Activated T-helper 1 cell treated with anti-CD3 and anti-CD28 coated beads, Interleukin-12 subunit alpha, Interleukin-12 subunit beta, Interleukin-2, Interleukin-4 antibody, amounts not matched to agents 30 ng/mL and 10 ng/mL and 1 ng/mL, durations not matched to agents 14 hours and 24 hours and 36 hours (primary cell): ENCODE measurements around the gene COX4I2. TPM values are rescaled to one million over a fixed set of nuclear protein-coding genes. Genes with fewer than 3 reads are reported as not detected.

Experiments
- DNase-seq: peaks from one replicate; pipeline ENCODE4 v3.0.0; 2021; ENCODE audit warnings: low spot score
- H3K27ac Mint-ChIP-seq: one replicate; pipeline ENCODE4 v1.8.0; 2021; ENCODE audit warnings: mild to moderate bottlenecking, mixed read lengths
- H3K27me3 Mint-ChIP-seq: one replicate; pipeline ENCODE4 v1.8.0; 2022; ENCODE audit warnings: mild to moderate bottlenecking, moderate library complexity, mixed read lengths; ENCODE audit not compliant: insufficient read depth
- H3K36me3 Mint-ChIP-seq: one replicate; pipeline ENCODE4 v1.8.0; 2021; ENCODE audit warnings: low read depth, mixed read lengths
- H3K4me1 Mint-ChIP-seq: one replicate; pipeline ENCODE4 v1.8.0; 2021; ENCODE audit warnings: low read depth, mixed read lengths
- H3K4me3 Mint-ChIP-seq: one replicate; pipeline ENCODE4 v1.8.0; 2021; ENCODE audit warnings: mild to moderate bottlenecking, moderate library complexity, mixed read lengths
- H3K9me3 Mint-ChIP-seq: one replicate; pipeline ENCODE4 v1.8.0; 2021; ENCODE audit warnings: mixed read lengths
- intact Hi-C: fragments of 100-400 bp; cut with micrococcal nuclease; formaldehyde crosslinking; loops from one replicate; pipeline ENCODE4 v1.15.1; 2024
- total RNA-seq: library from RNA; stranded (reverse); gene quantifications from 2 replicates; pipeline ENCODE4 v1.2.3, GENCODE V29; 2022

COX4I2 gene
- total RNA-seq, 1 donor from 2014 or later, result not detected

DNA sequence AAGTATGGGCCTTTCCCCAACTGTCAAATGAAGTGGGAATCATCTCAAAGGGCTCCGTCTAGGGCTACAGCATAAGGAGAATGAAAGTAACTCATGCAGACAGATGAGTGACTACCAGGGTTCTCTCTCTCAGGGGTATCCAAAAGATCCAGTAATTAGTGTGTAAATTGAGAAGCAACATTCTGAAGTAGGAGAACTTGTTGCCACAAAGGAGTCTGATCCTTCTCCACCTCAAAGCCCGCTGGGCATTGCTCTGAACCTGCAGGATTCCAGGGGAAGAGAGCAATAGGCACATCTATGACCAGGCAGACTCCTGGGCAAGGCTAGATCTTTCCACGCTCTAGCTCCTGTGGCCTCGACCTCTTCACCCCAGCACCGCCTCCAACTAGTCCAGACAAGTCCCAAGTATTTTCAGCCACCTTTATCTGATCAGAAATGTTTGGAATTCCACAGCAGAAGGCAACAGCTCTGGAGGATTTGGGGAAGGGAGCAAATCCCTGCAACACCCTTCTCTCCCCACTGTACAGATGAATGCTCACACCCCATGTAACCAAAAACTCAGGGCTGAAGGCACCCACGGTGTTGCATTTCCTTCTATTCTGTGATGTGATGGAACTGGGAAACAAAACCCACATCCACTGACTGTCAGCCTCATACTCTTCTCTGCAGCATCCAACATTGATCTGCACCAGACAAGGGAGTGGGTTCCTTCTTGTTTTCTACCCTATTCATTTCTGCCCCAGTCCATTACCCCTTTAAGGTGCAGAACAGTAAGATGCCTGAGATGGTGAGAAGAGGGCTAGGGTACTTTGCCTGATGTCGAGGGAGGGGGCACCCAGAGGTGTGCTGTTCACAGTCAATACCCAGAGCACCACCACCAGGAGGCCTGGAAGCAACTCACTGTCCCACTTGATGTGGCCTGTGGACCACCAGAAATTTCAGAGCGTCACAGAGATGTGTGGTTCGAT lies 41.0 kb downstream of the COX4I2 start:
- peaks cover 76% of the 10 kb centered on the region for H3K36me3 Mint-ChIP-seq
- H3K27ac Mint-ChIP-seq, result peak overlapping the region; percentile 84
- DNase-seq, result no peak
- intact Hi-C loops, result no loop called here
- H3K9me3 Mint-ChIP-seq, result no peaks in the 10 kb centered on the region
- peaks cover 93% of the 10 kb centered on the region for H3K4me1 Mint-ChIP-seq
- peak overlapping the region; percentile 67 for H3K4me3 Mint-ChIP-seq
- H3K27me3 Mint-ChIP-seq, result no peaks in the 10 kb centered on the region

DNA sequence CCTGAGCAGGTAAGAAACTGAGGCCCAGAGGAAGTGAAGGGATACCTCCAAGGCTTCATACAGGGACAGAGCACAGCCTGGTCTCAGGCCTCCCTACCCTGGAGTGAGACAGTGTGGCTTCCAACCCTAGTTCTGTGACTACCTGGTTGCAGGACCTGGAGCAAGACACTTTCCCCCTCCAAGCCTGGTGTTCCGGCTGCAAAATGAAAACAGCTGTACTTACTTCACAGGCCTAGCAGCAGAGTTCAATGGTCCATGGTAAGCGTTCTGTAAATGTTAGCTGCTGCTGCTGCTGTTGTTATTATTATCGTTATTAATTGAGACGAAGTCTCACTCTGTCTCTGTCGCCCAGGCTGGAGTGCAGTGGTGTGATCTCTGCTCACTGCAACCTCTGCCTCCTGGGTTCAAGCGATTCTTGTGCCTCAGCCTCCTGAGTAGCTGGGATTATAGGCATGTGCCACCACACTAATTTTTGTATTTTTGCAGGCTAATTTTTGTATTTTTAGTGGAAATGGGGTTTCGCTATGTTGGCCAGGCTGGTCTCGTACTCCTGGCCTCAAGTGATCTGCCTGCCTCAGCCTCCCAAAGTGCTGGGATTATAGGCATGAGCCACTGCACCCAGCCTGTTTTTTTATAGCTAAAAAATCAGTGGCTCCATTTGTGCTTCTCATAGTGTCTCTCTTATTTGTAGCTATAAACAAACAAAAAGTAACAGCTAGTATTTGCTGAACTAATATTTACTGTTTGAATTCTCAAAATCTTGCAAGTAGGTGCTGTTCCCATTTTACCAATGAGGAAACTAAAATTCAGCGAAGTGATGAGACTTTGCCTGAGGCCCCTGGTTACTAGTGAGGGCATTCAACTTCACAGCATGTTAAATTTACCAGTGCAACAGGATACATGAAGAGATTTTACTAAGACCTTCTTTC lies 41.9 kb downstream of the COX4I2 start:
- Mint-ChIP-seq H3K9me3 (no peaks in the 10 kb centered on the region), H3K27me3 (no peaks in the 10 kb centered on the region), H3K4me3 (peak overlapping the region; percentile 67), H3K27ac (peak overlapping the region; percentile 84), H3K4me1 (peaks cover 93% of the 10 kb centered on the region), H3K36me3 (peaks cover 76% of the 10 kb centered on the region)
- DNase-seq, result no peak
- intact Hi-C loops, result no loop called here

DNA sequence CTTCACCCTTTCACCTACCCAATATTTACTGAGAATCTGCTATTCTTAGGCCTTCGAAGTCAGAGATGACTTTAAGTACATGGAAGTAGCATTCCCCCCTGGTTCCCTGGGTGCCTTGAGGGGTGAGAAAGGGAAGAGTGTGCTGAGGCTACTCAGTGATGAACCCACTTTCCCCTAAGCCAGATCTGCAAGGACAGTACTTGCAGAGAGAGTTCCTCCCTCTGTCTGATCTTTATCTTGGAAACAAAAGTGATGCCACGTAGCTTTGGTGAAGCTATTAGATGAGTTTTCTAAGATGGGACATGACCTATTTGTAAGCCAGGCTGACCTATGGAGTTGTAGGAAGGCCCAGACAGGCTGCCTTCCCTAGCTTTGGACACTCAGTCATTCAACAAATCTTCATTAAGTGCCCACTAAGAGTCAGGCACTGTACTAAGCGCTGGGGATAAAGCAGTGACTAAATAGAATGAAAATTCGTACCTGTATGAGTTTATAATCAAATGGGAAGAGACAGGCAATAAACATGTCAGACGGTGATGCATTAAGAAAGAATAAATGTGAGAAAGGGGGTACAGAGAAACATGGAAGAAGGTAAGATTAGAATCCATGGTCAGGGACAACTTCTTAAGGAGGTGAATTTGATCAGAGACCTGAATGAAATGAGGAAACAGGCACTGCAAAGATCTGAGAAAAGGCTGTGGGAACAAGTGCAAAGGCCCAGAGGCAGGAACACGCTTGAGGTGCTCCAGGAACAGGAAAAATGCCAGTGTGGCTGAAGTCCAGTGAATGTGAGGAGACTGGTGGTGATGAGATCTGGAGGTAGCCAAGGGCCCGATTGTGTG lies 42.8 kb downstream of the COX4I2 start:
- Mint-ChIP-seq H3K27me3 (no peaks in the 10 kb centered on the region), H3K4me1 (peaks cover 93% of the 10 kb centered on the region), H3K27ac (peak overlapping the region; percentile 61), H3K4me3 (peak overlapping the region; percentile 27), H3K9me3 (no peaks in the 10 kb centered on the region), H3K36me3 (peaks cover 76% of the 10 kb centered on the region)
- DNase-seq, result no peak
- intact Hi-C loops, result no loop called here

DNA sequence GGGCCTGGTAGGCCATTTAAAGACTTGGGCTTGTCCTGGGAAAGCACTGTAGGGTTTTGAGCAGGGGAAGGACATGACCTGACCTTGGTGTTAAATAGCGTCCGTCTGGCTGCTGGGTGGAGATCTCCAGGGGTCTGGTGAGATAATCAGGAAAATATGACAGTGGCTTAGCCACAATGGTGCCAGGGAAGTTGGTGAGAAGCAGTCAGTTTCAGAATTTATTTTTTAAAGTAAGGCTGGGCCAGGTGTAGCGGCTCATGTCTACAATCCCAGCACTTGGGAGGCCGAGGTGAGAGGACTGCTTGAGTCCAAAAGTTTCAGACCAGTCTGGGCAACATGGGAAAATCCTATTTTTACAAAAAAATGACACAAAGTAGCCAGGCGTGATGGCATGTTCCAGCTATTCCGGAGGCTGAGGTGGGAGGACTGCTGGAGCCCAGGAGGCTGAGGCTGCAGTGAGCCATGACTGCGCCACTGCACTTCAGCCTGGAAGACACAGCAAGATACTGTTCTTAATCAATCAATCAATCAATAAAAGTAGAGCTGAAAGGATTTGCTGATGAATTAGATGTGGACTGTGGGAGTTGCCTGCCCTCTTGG lies 43.5 kb downstream of the COX4I2 start:
- peak overlapping the region; percentile 27 for H3K4me3 Mint-ChIP-seq
- no peaks in the 10 kb centered on the region for H3K27me3 Mint-ChIP-seq
- H3K9me3 Mint-ChIP-seq, result no peaks in the 10 kb centered on the region
- DNase-seq, result no peak
- intact Hi-C loops, result no loop called here
- H3K4me1 Mint-ChIP-seq, result peaks cover 93% of the 10 kb centered on the region
- H3K27ac Mint-ChIP-seq, result peak overlapping the region; percentile 67
- H3K36me3 Mint-ChIP-seq, result peaks cover 77% of the 10 kb centered on the region

GRCh38 chr20:31681769-31682168 lies 44.1 kb downstream of the COX4I2 start:
- Mint-ChIP-seq H3K36me3 (peaks cover 78% of the 10 kb centered on the region), H3K9me3 (no peaks in the 10 kb centered on the region), H3K4me1 (peaks cover 93% of the 10 kb centered on the region), H3K27ac (peak overlapping the region; percentile 67), H3K4me3 (peak overlapping the region; percentile 6), H3K27me3 (no peaks in the 10 kb centered on the region)
- no peak for DNase-seq
- intact Hi-C loops, result no loop called here

- DNase-seq, result no peak
- Mint-ChIP-seq H3K27ac (no peak overlapping the region), H3K4me3 (no peak overlapping the region), H3K36me3 (peaks cover 80% of the 10 kb centered on the region), H3K9me3 (no peaks in the 10 kb centered on the region), H3K27me3 (no peaks in the 10 kb centered on the region), H3K4me1 (peaks cover 94% of the 10 kb centered on the region)
- intact Hi-C loops, result no loop called here
These were observed 44.6 kb downstream of the COX4I2 start for GRCh38 chr20:31682352-31682751.

GRCh38 chr20:31682927-31683326 lies 45.2 kb downstream of the COX4I2 start:
- intact Hi-C loops, result no loop called here
- H3K9me3 Mint-ChIP-seq, result no peaks in the 10 kb centered on the region
- peak overlapping the region; percentile 57 for H3K27ac Mint-ChIP-seq
- peak overlapping the region; percentile 7 for H3K4me3 Mint-ChIP-seq
- peaks cover 79% of the 10 kb centered on the region for H3K36me3 Mint-ChIP-seq
- no peak for DNase-seq
- peaks cover 93% of the 10 kb centered on the region for H3K4me1 Mint-ChIP-seq
- H3K27me3 Mint-ChIP-seq, result no peaks in the 10 kb centered on the region

DNA sequence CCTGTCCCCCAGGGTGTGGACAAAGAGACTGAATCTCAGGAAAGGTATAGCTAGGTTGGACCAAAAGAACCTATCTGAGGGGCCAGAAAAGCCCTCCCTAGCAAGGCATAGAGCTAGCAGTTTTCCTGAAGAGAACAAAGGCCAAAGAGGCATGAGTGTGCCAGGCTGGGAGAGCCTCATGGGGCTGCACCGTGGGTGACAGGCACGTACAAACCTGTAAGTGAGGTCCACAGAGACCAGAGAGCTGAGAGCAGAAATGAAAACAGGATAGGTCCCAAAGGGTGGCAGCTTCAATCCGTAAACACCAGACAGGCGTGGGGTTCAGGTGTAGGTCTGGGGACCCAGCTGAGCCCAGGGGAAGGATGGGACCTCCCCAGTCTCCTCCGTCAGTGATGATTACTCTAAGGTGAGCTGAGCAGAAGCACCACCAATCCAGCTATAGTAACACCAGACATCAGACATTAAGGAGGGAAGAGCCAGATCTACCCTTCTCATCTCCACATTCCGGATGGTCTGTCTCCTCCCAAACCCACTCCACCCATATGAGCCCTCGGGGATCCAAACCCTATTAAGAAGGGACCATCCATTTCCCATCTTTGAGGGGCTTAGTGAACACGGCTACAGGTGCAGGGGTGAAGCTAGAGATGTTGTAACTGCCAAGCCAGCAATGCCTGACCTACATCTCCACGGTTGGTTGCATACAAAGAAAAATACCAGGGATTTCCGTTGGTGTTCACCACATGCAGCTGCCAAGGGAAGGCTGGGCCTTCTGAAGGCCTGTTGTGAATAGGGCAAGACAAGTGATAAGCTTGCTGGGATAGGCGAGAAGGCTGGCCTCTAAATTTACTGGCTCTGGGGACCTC lies 46.7 kb downstream of the COX4I2 start:
- H3K4me1 Mint-ChIP-seq, result peaks cover 87% of the 10 kb centered on the region
- no peaks in the 10 kb centered on the region for H3K9me3 Mint-ChIP-seq
- intact Hi-C loops, result loop anchor here (1.0 kb wide), 1 partner anchor 9 kb away; no protein-coding TSS in a partner anchor
- peak overlapping the region; percentile 34 for H3K4me3 Mint-ChIP-seq
- peak overlapping the region; percentile 77 for H3K27ac Mint-ChIP-seq
- DNase-seq, result no peak
- no peaks in the 10 kb centered on the region for H3K27me3 Mint-ChIP-seq
- H3K36me3 Mint-ChIP-seq, result peaks cover 76% of the 10 kb centered on the region

DNA sequence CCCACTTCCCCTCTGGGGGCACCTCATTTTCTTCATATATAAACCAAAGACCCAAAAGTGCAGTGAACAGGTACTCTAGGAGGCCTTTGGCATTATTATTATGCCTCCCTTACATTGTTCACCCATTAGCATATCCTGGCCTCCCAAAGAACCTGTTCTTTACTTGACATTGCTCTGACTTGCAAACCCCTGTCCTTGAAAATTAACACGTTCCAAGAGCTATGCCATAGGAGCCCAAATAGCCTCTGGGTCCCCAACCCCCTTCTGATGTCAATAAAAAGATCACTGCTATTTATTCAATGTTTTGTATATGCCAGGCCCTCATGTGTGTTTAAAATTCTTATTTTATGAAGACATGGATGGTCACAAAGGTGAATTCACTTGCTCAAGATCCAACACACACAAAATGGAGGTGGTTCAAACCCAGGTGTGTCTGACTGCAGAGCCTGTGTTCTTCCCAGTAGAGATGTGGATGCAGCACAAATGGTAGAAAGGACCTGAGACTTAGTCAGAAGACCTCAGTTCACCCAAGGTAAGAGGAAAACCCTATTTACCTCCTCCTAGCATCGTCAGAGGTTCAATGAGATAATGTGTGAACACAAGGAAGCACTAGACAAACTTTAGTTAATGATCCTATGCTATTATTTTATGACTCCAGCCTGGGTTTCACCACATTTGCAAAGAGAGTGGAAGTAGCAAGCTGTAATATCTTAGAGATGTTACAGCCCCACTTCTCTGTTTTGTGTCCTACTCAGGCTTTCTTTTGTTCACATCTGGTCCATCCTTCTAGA lies 48.3 kb downstream of the COX4I2 start:
- intact Hi-C loops, result no loop called here
- H3K27me3 Mint-ChIP-seq, result no peaks in the 10 kb centered on the region
- H3K9me3 Mint-ChIP-seq, result no peaks in the 10 kb centered on the region
- peaks cover 73% of the 10 kb centered on the region for H3K4me1 Mint-ChIP-seq
- H3K36me3 Mint-ChIP-seq, result peaks cover 74% of the 10 kb centered on the region
- H3K4me3 Mint-ChIP-seq, result peak overlapping the region; percentile 9
- DNase-seq, result no peak
- H3K27ac Mint-ChIP-seq, result peak overlapping the region; percentile 61

- Mint-ChIP-seq H3K27me3 (no peaks in the 10 kb centered on the region), H3K9me3 (no peaks in the 10 kb centered on the region), H3K4me3 (peak overlapping the region; percentile 9), H3K36me3 (peaks cover 75% of the 10 kb centered on the region), H3K4me1 (peaks cover 70% of the 10 kb centered on the region), H3K27ac (no peak overlapping the region)
- intact Hi-C loops, result no loop called here
- no peak for DNase-seq
These were observed 50.1 kb downstream of the COX4I2 start for GRCh38 chr20:31687777-31688176.

DNA sequence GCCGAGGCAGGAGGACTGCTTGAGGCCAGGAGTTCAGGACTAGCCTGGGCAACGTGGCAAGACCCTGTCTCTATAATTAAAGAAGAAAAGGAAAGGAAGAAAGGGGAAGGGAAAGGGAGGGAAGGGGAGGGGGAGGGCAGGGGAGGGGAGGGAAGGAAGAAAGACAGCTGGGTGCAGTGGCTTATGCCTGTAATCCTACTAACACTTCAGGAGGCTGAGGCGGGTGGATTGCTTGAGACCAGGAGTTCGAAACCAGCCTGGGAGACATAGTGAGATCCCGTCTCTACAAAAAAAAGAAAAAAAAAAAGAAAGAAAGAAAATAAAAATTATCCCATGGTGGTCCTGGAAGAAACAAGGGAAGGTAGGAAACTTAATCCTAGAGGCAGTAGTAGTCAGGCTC lies 51.4 kb downstream of the COX4I2 start:
- intact Hi-C loops, result no loop called here
- peak overlapping the region; percentile 31 for H3K27ac Mint-ChIP-seq
- H3K4me1 Mint-ChIP-seq, result peaks cover 61% of the 10 kb centered on the region
- H3K9me3 Mint-ChIP-seq, result no peaks in the 10 kb centered on the region
- no peak for DNase-seq
- H3K4me3 Mint-ChIP-seq, result peak overlapping the region; percentile 12
- H3K36me3 Mint-ChIP-seq, result peaks cover 63% of the 10 kb centered on the region
- H3K27me3 Mint-ChIP-seq, result no peaks in the 10 kb centered on the region
